ENCODE data around the gene HCN2. TPM values are rescaled to one million over a fixed set of nuclear protein-coding genes. Genes with fewer than 3 reads are reported as not detected.
A peak's percentile ranks its signal among the peaks of the same experiment; 100 is the strongest.

Gene HCN2
- total RNA-seq, 4 donors from 2014 or later, result 0.19 to 0.50 (median 0.41) TPM

GRCh38 chr19:566403-566802, 23.3 kb upstream of the HCN2 start:
- intact Hi-C loops (cut with DNase I), result no loop called here
- DNase-seq (ENCODE audit: extremely low spot score), result no peak
- H3K9me3 ChIP-seq, result no peaks in the 10 kb centered on the region
- no peaks in the 10 kb centered on the region for H3K27me3 ChIP-seq
- peaks cover 6 to 8% (median 7%) of the 10 kb centered on the region in 4 donors for H3K4me1 ChIP-seq
- 36% methylated on average over 19 of the region's 19 CpGs for WGBS
- no peak for TF ChIP-seq POLR2A (IDR thresholded peaks at IDR 0.05; ENCODE audit: low read depth)
- TF ChIP-seq POLR2AphosphoS5 (IDR thresholded peaks at IDR 0.05), result peak; percentile 67 to 68
- TF ChIP-seq EP300 (IDR thresholded peaks at IDR 0.05), result no peak
- no peak for TF ChIP-seq CTCF (IDR thresholded peaks at IDR 0.05)
- peak overlapping the region in 3 of 4 donors; percentile 44 to 59 (median 45) for H3K27ac ChIP-seq (replicated peaks in 1 of 4)
- H3K4me3 ChIP-seq, result no peak overlapping the region
- no peaks in the 10 kb centered on the region for H3K36me3 ChIP-seq

GRCh38 chr19:566844-567243, 22.8 kb upstream of the HCN2 start:
- H3K27ac ChIP-seq (replicated peaks in 1 of 4), result peak overlapping the region in 3 of 4 donors; percentile 44 to 59 (median 45)

GRCh38 chr19:567296-567900, 22.3 kb upstream of the HCN2 start:
- 90% methylated on average over 22 of the region's 22 CpGs for WGBS
- Histone ChIP-seq H3K4me1 (peaks cover 9 to 14% (median 13%) of the 10 kb centered on the region in 4 donors), H3K9me3 (no peaks in the 10 kb centered on the region), H3K27ac (replicated peaks in 1 of 4) (no peak overlapping the region), H3K4me3 (no peak overlapping the region), H3K36me3 (no peaks in the 10 kb centered on the region), H3K27me3 (no peaks in the 10 kb centered on the region)
- intact Hi-C loops (cut with DNase I), result no loop called here
- TF ChIP-seq EP300 (IDR thresholded peaks at IDR 0.05), result no peak
- TF ChIP-seq POLR2A (IDR thresholded peaks at IDR 0.05; ENCODE audit: low read depth), result no peak
- TF ChIP-seq CTCF (IDR thresholded peaks at IDR 0.05), result no peak
- no peak for TF ChIP-seq POLR2AphosphoS5 (IDR thresholded peaks at IDR 0.05)
- DNase-seq (ENCODE audit: extremely low spot score), result no peak

More at GRCh38 chr19:566844-567243, 22.8 kb upstream of the HCN2 start:
- Histone ChIP-seq H3K4me3 (no peak overlapping the region), H3K4me1 (peaks cover 9 to 12% (median 11%) of the 10 kb centered on the region in 4 donors), H3K36me3 (no peaks in the 10 kb centered on the region), H3K27me3 (no peaks in the 10 kb centered on the region), H3K9me3 (no peaks in the 10 kb centered on the region)
- WGBS, result 66% methylated on average over 16 of the region's 16 CpGs
- TF ChIP-seq POLR2A (IDR thresholded peaks at IDR 0.05; ENCODE audit: low read depth) (no peak), CTCF (IDR thresholded peaks at IDR 0.05) (no peak), POLR2AphosphoS5 (IDR thresholded peaks at IDR 0.05) (no peak), EP300 (IDR thresholded peaks at IDR 0.05) (no peak)
- intact Hi-C loops (cut with DNase I), result no loop called here
- no peak for DNase-seq (ENCODE audit: extremely low spot score)

- H3K4me3 ChIP-seq, result no peak overlapping the region
- DNase-seq (ENCODE audit: extremely low spot score), result no peak
- H3K36me3 ChIP-seq, result no peaks in the 10 kb centered on the region
- 82% methylated on average over 13 of the region's 25 CpGs for WGBS
- no peak overlapping the region for H3K27ac ChIP-seq (replicated peaks in 1 of 4)
- no peak for TF ChIP-seq CTCF (IDR thresholded peaks at IDR 0.05)
- no peak for TF ChIP-seq POLR2A (IDR thresholded peaks at IDR 0.05; ENCODE audit: low read depth)
- no peak for TF ChIP-seq POLR2AphosphoS5 (IDR thresholded peaks at IDR 0.05)
- no peak for TF ChIP-seq EP300 (IDR thresholded peaks at IDR 0.05)
- intact Hi-C loops (cut with DNase I), result no loop called here
- peaks cover 28 to 38% (median 36%) of the 10 kb centered on the region in 4 donors for H3K4me1 ChIP-seq
- no peaks in the 10 kb centered on the region for H3K9me3 ChIP-seq
- no peaks in the 10 kb centered on the region for H3K27me3 ChIP-seq
Measured at GRCh38 chr19:570251-570686, 19.4 kb upstream of the HCN2 start.
